Liver (tissue), 9 donors: ENCODE results near the gene PMFBP1. TPM values are rescaled to one million over a fixed set of nuclear protein-coding genes. Genes with fewer than 3 reads are reported as not detected.

Source experiments
- DNase-seq: peaks from one replicate; pipeline ENCODE4 v3.0.0-alpha.2; 2017; ENCODE audit warnings: low spot score
- H3K27ac ChIP-seq, 2 donors: one replicate each; pipeline ENCODE4 v1.7.0; 2013; ENCODE audit warnings: inconsistent platforms in 2 of 2, low read length in 2 of 2, control low read depth in 1 of 2, low read depth in 1 of 2, mild to moderate bottlenecking in 1 of 2
- H3K27me3 ChIP-seq, 4 donors: one replicate each; pipeline versions ENCODE4 v1.6.1 to v1.7.0; 2013; ENCODE audit warnings: low read length in 3 of 4, inconsistent platforms in 1 of 4, mild to moderate bottlenecking in 1 of 4, moderate library complexity in 1 of 4; ENCODE audit not compliant: control insufficient read depth in 4 of 4, insufficient read depth in 4 of 4
- H3K36me3 ChIP-seq, 4 donors: one replicate each; pipeline versions ENCODE4 v1.6.1 to v1.7.0; 2013; ENCODE audit warnings: low read length in 3 of 4, mild to moderate bottlenecking in 3 of 4, low read depth in 1 of 4, moderate library complexity in 1 of 4; ENCODE audit not compliant: control insufficient read depth in 4 of 4, insufficient read depth in 3 of 4
- H3K4me1 ChIP-seq, 4 donors: one replicate each; pipeline versions ENCODE4 v1.6.1 to v1.7.0; 2013; ENCODE audit warnings: low read length in 3 of 4, mild to moderate bottlenecking in 3 of 4, moderate library complexity in 1 of 4; ENCODE audit not compliant: control insufficient read depth in 4 of 4, insufficient read depth in 4 of 4
- H3K4me3 ChIP-seq, 3 donors: one replicate each; pipeline versions ENCODE4 v1.6.1 to v1.7.0; 2013; ENCODE audit warnings: low read length in 3 of 3, control low read depth in 1 of 3, low read depth in 1 of 3, mild to moderate bottlenecking in 1 of 3
- H3K9ac ChIP-seq, 2 donors: one replicate each; pipeline ENCODE4 v1.7.0; 2013; ENCODE audit warnings: low read length in 2 of 2, mild to moderate bottlenecking in 2 of 2, moderate library complexity in 2 of 2, control low read depth in 1 of 2, low read depth in 1 of 2
- H3K9me3 ChIP-seq, 4 donors: one replicate each; pipeline versions ENCODE4 v1.6.1 to v1.7.0; 2013; ENCODE audit warnings: low read length in 3 of 4; ENCODE audit not compliant: control insufficient read depth in 4 of 4
- EGR1 ChIP-seq, 2 donors: IDR thresholded peaks; 2 replicates each; pipeline ENCODE4 v1.6.1; 2016 to 2018; ENCODE audit warnings: antibody characterized with exemption in 2 of 2, low read depth in 2 of 2
- FOXA1 ChIP-seq: IDR thresholded peaks from 2 replicates; pipeline ENCODE4 v1.6.1; 2016; ENCODE audit warnings: antibody characterized with exemption
- FOXA2 ChIP-seq: IDR thresholded peaks from 2 replicates; pipeline ENCODE4 v1.6.1; 2016; ENCODE audit warnings: antibody characterized with exemption
- GABPA ChIP-seq, 2 donors: IDR thresholded peaks in 1 of 2; conservative IDR thresholded peaks in 1 of 2; 2 replicates each; pipeline ENCODE4 v1.6.1; 2016; ENCODE audit warnings: antibody characterized with exemption in 2 of 2, mild to moderate bottlenecking in 1 of 2, moderate library complexity in 1 of 2
- HNF4G ChIP-seq: IDR thresholded peaks from 2 replicates; pipeline ENCODE4 v1.6.1; 2016; ENCODE audit warnings: antibody characterized with exemption
- JUND ChIP-seq, 2 donors: IDR thresholded peaks; 2 replicates each; pipeline ENCODE4 v1.6.1; 2016; ENCODE audit warnings: antibody characterized with exemption in 2 of 2
- MAX ChIP-seq: IDR thresholded peaks from 2 replicates; pipeline ENCODE4 v1.6.1; 2016; ENCODE audit warnings: antibody characterized with exemption
- RAD21 ChIP-seq, 2 donors: IDR thresholded peaks; 2 replicates each; pipeline ENCODE4 v1.6.1; 2016; ENCODE audit warnings: antibody characterized with exemption in 2 of 2, mild to moderate bottlenecking in 2 of 2
- RXRA ChIP-seq, 2 donors: IDR thresholded peaks; 2 replicates each; pipeline ENCODE4 v1.6.1; 2017 to 2018; ENCODE audit warnings: antibody characterized with exemption in 2 of 2, mild to moderate bottlenecking in 1 of 2
- SP1 ChIP-seq: IDR thresholded peaks from 2 replicates; pipeline ENCODE4 v1.6.1; 2018; ENCODE audit warnings: antibody characterized with exemption, mild to moderate bottlenecking
- TAF1 ChIP-seq: conservative IDR thresholded peaks from 2 replicates; pipeline ENCODE4 v1.6.1; 2016; ENCODE audit warnings: antibody characterized with exemption, mild to moderate bottlenecking
- YY1 ChIP-seq: IDR thresholded peaks from 2 replicates; pipeline ENCODE4 v1.6.1; 2016; ENCODE audit warnings: antibody characterized with exemption, mild to moderate bottlenecking
- WGBS: extraction: QIAGEN DNeasy Blood & Tissue Kit; methylation state at CpG from one replicate; pipeline ENCODE4 v1.1.7; 2013; 5-methylcytosine and 5-hydroxymethylcytosine counted together
- polyA plus RNA-seq, 2 donors: library from polyadenylated mRNA; stranded (reverse) in 1 of 2; unstranded in 1 of 2; fragments of 200-250 nt in 1 of 2; fragments of >200 nt in 1 of 2; fragmentation: Nextera tagmentation in 1 of 2; extraction: Ambion mirVana in 1 of 2; gene quantifications; one replicate each; pipeline versions ENCODE4 v1.2.1 to v1.2.3, GENCODE V29; 2013 to 2015
- total RNA-seq, 2 donors: library from RNA; depleted of rRNA; stranded (reverse); fragments of >200 nt; gene quantifications; one replicate each; pipeline ENCODE4 v1.2.3, GENCODE V29; 2014
- TF ChIP-seq, protein P1 (sequence below): fragments of 150-350 bp; IDR thresholded peaks from 2 replicates; pipeline ENCODE4 v1.5.1; 2017; ENCODE audit warnings: improper control_type of control experiment, low read depth, low read length; ENCODE audit not compliant: missing input control
- TF ChIP-seq, protein P2 (sequence below): IDR thresholded peaks from 2 replicates; pipeline ENCODE4 v1.6.1; 2016; ENCODE audit warnings: antibody characterized with exemption, mild to moderate bottlenecking
- TF ChIP-seq, protein P3 (sequence below): IDR thresholded peaks from 2 replicates; pipeline ENCODE4 v1.6.1; 2016; ENCODE audit warnings: antibody characterized with exemption
- TF ChIP-seq, protein P4 (sequence below): IDR thresholded peaks from 2 replicates; pipeline ENCODE4 v1.6.1; 2016; ENCODE audit warnings: antibody characterized with exemption
- donor health status: healthy.
- donor health status: healthy.
- donor health status: healthy.
- donor health status: healthy.
- donor health status: healthy.

Gene PMFBP1
- total and polyA plus RNA-seq, 4 donors = 0.06 to 1.4 (median 0.29) TPM

DNA sequence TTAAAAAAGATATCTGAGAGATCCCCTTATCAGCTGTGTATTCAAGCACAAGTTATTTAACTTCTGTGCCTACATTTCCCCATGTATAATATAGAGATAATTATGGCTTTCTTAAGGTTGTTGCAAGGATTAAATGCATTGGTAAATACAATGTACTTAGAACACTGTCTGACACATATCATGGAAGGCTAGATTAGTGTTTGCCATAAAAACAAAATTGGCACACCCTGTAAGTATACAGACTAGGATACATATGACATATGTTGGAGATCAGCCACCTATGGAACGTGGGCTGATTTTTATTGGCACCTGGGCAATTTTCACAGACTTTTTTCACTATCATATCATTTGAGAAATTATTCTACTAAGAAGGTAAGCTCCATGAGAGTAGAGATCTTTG, 2.2 kb downstream of the PMFBP1 start:
- no peak for TF ChIP-seq MAX
- TF ChIP-seq, protein P1, sequence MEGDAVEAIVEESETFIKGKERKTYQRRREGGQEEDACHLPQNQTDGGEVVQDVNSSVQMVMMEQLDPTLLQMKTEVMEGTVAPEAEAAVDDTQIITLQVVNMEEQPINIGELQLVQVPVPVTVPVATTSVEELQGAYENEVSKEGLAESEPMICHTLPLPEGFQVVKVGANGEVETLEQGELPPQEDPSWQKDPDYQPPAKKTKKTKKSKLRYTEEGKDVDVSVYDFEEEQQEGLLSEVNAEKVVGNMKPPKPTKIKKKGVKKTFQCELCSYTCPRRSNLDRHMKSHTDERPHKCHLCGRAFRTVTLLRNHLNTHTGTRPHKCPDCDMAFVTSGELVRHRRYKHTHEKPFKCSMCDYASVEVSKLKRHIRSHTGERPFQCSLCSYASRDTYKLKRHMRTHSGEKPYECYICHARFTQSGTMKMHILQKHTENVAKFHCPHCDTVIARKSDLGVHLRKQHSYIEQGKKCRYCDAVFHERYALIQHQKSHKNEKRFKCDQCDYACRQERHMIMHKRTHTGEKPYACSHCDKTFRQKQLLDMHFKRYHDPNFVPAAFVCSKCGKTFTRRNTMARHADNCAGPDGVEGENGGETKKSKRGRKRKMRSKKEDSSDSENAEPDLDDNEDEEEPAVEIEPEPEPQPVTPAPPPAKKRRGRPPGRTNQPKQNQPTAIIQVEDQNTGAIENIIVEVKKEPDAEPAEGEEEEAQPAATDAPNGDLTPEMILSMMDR = no peak
- TF ChIP-seq JUND (IDR thresholded peaks at IDR 0.05) = no peak
- no peak overlapping the region for H3K4me3 ChIP-seq
- WGBS = 70% methylated on average over 1 of the region's 1 CpG
- H3K36me3 ChIP-seq = no peaks in the 10 kb centered on the region
- H3K9ac ChIP-seq = no peak overlapping the region
- H3K4me1 ChIP-seq = no peaks in the 10 kb centered on the region
- no peak overlapping the region for H3K27ac ChIP-seq
- no peak for DNase-seq
- no peaks in the 10 kb centered on the region for H3K9me3 ChIP-seq
- H3K27me3 ChIP-seq = no peaks in the 10 kb centered on the region

- Histone ChIP-seq H3K9ac (no peak overlapping the region), H3K9me3 (no peaks in the 10 kb centered on the region), H3K4me1 (no peaks in the 10 kb centered on the region), H3K27me3 (no peaks in the 10 kb centered on the region), H3K4me3 (no peak overlapping the region), H3K36me3 (no peaks in the 10 kb centered on the region), H3K27ac (no peak overlapping the region)
- DNase-seq = no peak
- TF ChIP-seq, protein P2, sequence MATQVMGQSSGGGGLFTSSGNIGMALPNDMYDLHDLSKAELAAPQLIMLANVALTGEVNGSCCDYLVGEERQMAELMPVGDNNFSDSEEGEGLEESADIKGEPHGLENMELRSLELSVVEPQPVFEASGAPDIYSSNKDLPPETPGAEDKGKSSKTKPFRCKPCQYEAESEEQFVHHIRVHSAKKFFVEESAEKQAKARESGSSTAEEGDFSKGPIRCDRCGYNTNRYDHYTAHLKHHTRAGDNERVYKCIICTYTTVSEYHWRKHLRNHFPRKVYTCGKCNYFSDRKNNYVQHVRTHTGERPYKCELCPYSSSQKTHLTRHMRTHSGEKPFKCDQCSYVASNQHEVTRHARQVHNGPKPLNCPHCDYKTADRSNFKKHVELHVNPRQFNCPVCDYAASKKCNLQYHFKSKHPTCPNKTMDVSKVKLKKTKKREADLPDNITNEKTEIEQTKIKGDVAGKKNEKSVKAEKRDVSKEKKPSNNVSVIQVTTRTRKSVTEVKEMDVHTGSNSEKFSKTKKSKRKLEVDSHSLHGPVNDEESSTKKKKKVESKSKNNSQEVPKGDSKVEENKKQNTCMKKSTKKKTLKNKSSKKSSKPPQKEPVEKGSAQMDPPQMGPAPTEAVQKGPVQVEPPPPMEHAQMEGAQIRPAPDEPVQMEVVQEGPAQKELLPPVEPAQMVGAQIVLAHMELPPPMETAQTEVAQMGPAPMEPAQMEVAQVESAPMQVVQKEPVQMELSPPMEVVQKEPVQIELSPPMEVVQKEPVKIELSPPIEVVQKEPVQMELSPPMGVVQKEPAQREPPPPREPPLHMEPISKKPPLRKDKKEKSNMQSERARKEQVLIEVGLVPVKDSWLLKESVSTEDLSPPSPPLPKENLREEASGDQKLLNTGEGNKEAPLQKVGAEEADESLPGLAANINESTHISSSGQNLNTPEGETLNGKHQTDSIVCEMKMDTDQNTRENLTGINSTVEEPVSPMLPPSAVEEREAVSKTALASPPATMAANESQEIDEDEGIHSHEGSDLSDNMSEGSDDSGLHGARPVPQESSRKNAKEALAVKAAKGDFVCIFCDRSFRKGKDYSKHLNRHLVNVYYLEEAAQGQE = no peak
- TF ChIP-seq FOXA1 = no peak
- no peak for TF ChIP-seq EGR1 (IDR thresholded peaks at IDR 0.05; ENCODE audit: low read depth in 2 of 2)
- TF ChIP-seq HNF4G = no peak
- no peak for TF ChIP-seq RAD21 (IDR thresholded peaks at IDR 0.05)
- TF ChIP-seq, protein P3, sequence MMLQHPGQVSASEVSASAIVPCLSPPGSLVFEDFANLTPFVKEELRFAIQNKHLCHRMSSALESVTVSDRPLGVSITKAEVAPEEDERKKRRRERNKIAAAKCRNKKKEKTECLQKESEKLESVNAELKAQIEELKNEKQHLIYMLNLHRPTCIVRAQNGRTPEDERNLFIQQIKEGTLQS = no peak
- TF ChIP-seq, protein P1 = no peak
- no peak for TF ChIP-seq JUND (IDR thresholded peaks at IDR 0.05)
- TF ChIP-seq, protein P4, sequence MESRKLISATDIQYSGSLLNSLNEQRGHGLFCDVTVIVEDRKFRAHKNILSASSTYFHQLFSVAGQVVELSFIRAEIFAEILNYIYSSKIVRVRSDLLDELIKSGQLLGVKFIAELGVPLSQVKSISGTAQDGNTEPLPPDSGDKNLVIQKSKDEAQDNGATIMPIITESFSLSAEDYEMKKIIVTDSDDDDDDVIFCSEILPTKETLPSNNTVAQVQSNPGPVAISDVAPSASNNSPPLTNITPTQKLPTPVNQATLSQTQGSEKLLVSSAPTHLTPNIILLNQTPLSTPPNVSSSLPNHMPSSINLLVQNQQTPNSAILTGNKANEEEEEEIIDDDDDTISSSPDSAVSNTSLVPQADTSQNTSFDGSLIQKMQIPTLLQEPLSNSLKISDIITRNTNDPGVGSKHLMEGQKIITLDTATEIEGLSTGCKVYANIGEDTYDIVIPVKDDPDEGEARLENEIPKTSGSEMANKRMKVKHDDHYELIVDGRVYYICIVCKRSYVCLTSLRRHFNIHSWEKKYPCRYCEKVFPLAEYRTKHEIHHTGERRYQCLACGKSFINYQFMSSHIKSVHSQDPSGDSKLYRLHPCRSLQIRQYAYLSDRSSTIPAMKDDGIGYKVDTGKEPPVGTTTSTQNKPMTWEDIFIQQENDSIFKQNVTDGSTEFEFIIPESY = no peak
- no peak for TF ChIP-seq GABPA (IDR thresholded peaks at IDR 0.05 in 1 of 2, conservative IDR thresholded peaks at IDR 0.05 in 1 of 2)
- TF ChIP-seq MAX = no peak
- no peak for TF ChIP-seq SP1
- no peak for TF ChIP-seq TAF1
- TF ChIP-seq FOXA2 = no peak
- no peak for TF ChIP-seq YY1
- no peak for TF ChIP-seq RXRA (IDR thresholded peaks at IDR 0.05)
- WGBS = 82% methylated on average over 2 of the region's 2 CpGs
These were observed 3.6 kb downstream of the PMFBP1 start for GRCh38 chr16:72168365-72168764.
